WTC11 (cell line): Measurements from ENCODE around the gene GADD45GIP1. TPM values are rescaled to one million over a fixed set of nuclear protein-coding genes. Genes with fewer than 3 reads are reported as not detected.
"Not testable (repeated sequence)": the region's sequence is repeated elsewhere in the genome, so short reads cannot be mapped to it uniquely, and the experiment has no call there.

Experiments used
- ATAC-seq: fragments of 200-7000 bp; cut with Tn5 transposase; 2 replicates; pipeline ENCODE4 v1.10.0; 2021; ENCODE audit warnings: mild to moderate bottlenecking, moderate library complexity
- CTCF ChIA-PET: fragments of 300-600 bp; sonication (Branson Sonifier 250); formaldehyde crosslinking; loops from one replicate; lab custom pipeline; 2021; ENCODE audit warnings: antibody characterized with exemption; lab: Charles Lee
- POLR2A ChIA-PET: fragments of 350-600 bp; sonication (Branson Sonifier 250); formaldehyde crosslinking; loops from one replicate; lab custom pipeline; 2021; ENCODE audit warnings: antibody characterized with exemption; lab: Charles Lee
- DNase-seq: peaks from one replicate; pipeline ENCODE4 v3.0.0; 2021; ENCODE audit warnings: low spot score
- H3K27ac Mint-ChIP-seq: 2 replicates; pipeline ENCODE4 v1.8.0; 2021; ENCODE audit warnings: mixed read lengths
- H3K27me3 Mint-ChIP-seq: 2 replicates; pipeline ENCODE4 v1.8.0; 2021; ENCODE audit warnings: low read depth, mild to moderate bottlenecking, moderate library complexity, mixed read lengths
- H3K36me3 Mint-ChIP-seq: 2 replicates; pipeline ENCODE4 v1.8.0; 2021; ENCODE audit warnings: mixed read lengths
- H3K4me1 Mint-ChIP-seq: 2 replicates; pipeline ENCODE4 v1.8.0; 2022; ENCODE audit warnings: mixed read lengths
- H3K4me3 Mint-ChIP-seq: 2 replicates; pipeline ENCODE4 v1.8.0; 2021; ENCODE audit warnings: mild to moderate bottlenecking, moderate library complexity, mixed read lengths
- H3K9me3 Mint-ChIP-seq: 2 replicates; pipeline ENCODE4 v1.8.0; 2021; ENCODE audit warnings: mixed read lengths
- AR ChIP-seq: fragments of 250-450 bp; sonication (Bioruptor Pico); IDR thresholded peaks from 2 replicates; pipeline ENCODE4 v1.9.0; 2021; ENCODE audit warnings: mild to moderate bottlenecking
- ARID4B ChIP-seq: sonication (generic); formaldehyde crosslinking; IDR thresholded peaks from 2 replicates; pipeline ENCODE4 v1.8.0; 2023; ENCODE audit warnings: missing genetic modification reagents, mild to moderate bottlenecking, borderline replicate concordance
- ATF1 ChIP-seq: sonication (generic); formaldehyde crosslinking; IDR thresholded peaks from 2 replicates; pipeline ENCODE4 v1.8.1; 2023; ENCODE audit warnings: mild to moderate bottlenecking, moderate library complexity, missing genetic modification reagents
- ATF2 ChIP-seq: sonication (generic); formaldehyde crosslinking; IDR thresholded peaks from 2 replicates; pipeline ENCODE4 v1.8.1; 2022; ENCODE audit warnings: low read depth, missing genetic modification reagents, borderline replicate concordance
- CTCF ChIP-seq: fragments of 200-600 bp; IDR thresholded peaks from 2 replicates; pipeline ENCODE4 v1.8.0; 2022; ENCODE audit warnings: antibody characterized with exemption
- ETV6 ChIP-seq: sonication (generic); formaldehyde crosslinking; IDR thresholded peaks from 2 replicates; pipeline ENCODE4 v1.8.1; 2022; ENCODE audit warnings: mild to moderate bottlenecking, missing genetic modification reagents
- GTF2I ChIP-seq: fragments of 250-450 bp; sonication (Bioruptor Pico); conservative IDR thresholded peaks from 2 replicates; pipeline ENCODE4 v1.4.0; 2021; ENCODE audit warnings: mild to moderate bottlenecking
- NR1H2 ChIP-seq: sonication (generic); formaldehyde crosslinking; IDR thresholded peaks from 2 replicates; pipeline ENCODE4 v1.9.0; 2021; ENCODE audit warnings: mild to moderate bottlenecking, moderate library complexity, missing genetic modification reagents
- OVOL2 ChIP-seq: fragments of 250-450 bp; sonication (Bioruptor Pico); IDR thresholded peaks from 2 replicates; pipeline ENCODE4 v1.9.0; 2021; ENCODE audit warnings: mild to moderate bottlenecking, borderline replicate concordance
- SOX15 ChIP-seq: fragments of 250-450 bp; sonication (Bioruptor Pico); IDR thresholded peaks from 2 replicates; pipeline ENCODE4 v1.9.0; 2021; ENCODE audit warnings: mild to moderate bottlenecking
- SP1 ChIP-seq: sonication (generic); formaldehyde crosslinking; conservative IDR thresholded peaks from 2 replicates; pipeline ENCODE4 v1.8.1; 2022; ENCODE audit warnings: missing genetic modification reagents
- USF2 ChIP-seq: sonication (generic); formaldehyde crosslinking; IDR thresholded peaks from 2 replicates; pipeline ENCODE4 v1.8.1; 2023; ENCODE audit warnings: mild to moderate bottlenecking, missing genetic modification reagents, moderate library complexity
- ZNF219 ChIP-seq: sonication (generic); formaldehyde crosslinking; IDR thresholded peaks from 2 replicates; pipeline ENCODE4 v1.8.0; 2023; ENCODE audit warnings: missing genetic modification reagents, mild to moderate bottlenecking, borderline replicate concordance
- ZSCAN18 ChIP-seq: fragments of 250-450 bp; sonication (Bioruptor Pico); IDR thresholded peaks from 2 replicates; pipeline ENCODE4 v2.1.2; 2022; ENCODE audit warnings: mild to moderate bottlenecking, moderate library complexity
- total RNA-seq: library from RNA; stranded (reverse); gene quantifications from 3 replicates; pipeline ENCODE4 v1.2.3, GENCODE V29; 2021

The GADD45GIP1 gene
- total RNA-seq, 1 experiment from 2014 or later = 54.4 TPM

GRCh38 chr19:12957389-12957952 lies 448 bp upstream of the GADD45GIP1 start:
- DNase-seq, H3K9me3 Mint-ChIP-seq, H3K27me3 Mint-ChIP-seq, ATAC-seq: not testable (repeated sequence)
- H3K27ac Mint-ChIP-seq = peak overlapping the region; percentile 89
- POLR2A ChIA-PET = interaction anchor here (1.2 kb wide), 1 partner anchor 11 kb away, joined by 3 read pairs; the partner anchor contains the start of gene RAD23A
- CTCF ChIA-PET = interaction anchor here (5.4 kb wide), 1 partner anchor 8 kb away, joined by 57 read pairs; no protein-coding TSS in a partner anchor
- H3K4me1 Mint-ChIP-seq = peaks cover 25% of the 10 kb centered on the region
- TF ChIP-seq GTF2I (CRISPR knock-in tag) = peak; percentile 66; the same call in 1 of the 2 replicates
- peaks cover 11% of the 10 kb centered on the region for H3K36me3 Mint-ChIP-seq
- H3K4me3 Mint-ChIP-seq = peak overlapping the region; percentile 81

- H3K4me3 Mint-ChIP-seq = peak overlapping the region; percentile 90
- TF ChIP-seq SP1 (CRISPR knock-in tag) = no peak
- no peak for TF ChIP-seq ZNF219
- TF ChIP-seq ARID4B (CRISPR knock-in tag) = no peak
- TF ChIP-seq USF2 (CRISPR knock-in tag) = no peak
- no peak for TF ChIP-seq ATF2 (CRISPR knock-in tag)
- no peak for TF ChIP-seq CTCF
- no peak for TF ChIP-seq ZSCAN18 (CRISPR knock-in tag)
- no peak for TF ChIP-seq AR (CRISPR knock-in tag)
- TF ChIP-seq OVOL2 = no peak
- no peak for TF ChIP-seq ETV6 (CRISPR knock-in tag)
- TF ChIP-seq NR1H2 (CRISPR knock-in tag) = no peak
- TF ChIP-seq SOX15 (CRISPR knock-in tag) = no peak
- TF ChIP-seq ATF1 (CRISPR knock-in tag) = no peak
- ChIA-PET POLR2A (interaction anchor here (0.6 to 2.6 kb wide), 3 partner anchors 9 to 62 kb away, joined by 3 to 10 read pairs (median 6); partner anchors contain the start of gene RAD23A), CTCF (interaction anchor here (0.6 to 5.4 kb wide), 4 partner anchors 9 to 163 kb away, joined by 3 to 57 read pairs (median 4); no protein-coding TSS in a partner anchor)
- peaks cover 2% of the 10 kb centered on the region; the same call in 1 of the 2 replicates for H3K27me3 Mint-ChIP-seq
- H3K36me3 Mint-ChIP-seq = peaks cover 24% of the 10 kb centered on the region
- H3K27ac Mint-ChIP-seq = peak overlapping the region; percentile 55
- H3K9me3 Mint-ChIP-seq = peaks cover 3% of the 10 kb centered on the region
- peaks cover 26% of the 10 kb centered on the region for H3K4me1 Mint-ChIP-seq
- ATAC-seq (no peak), DNase-seq (no peak)
Measured at GRCh38 chr19:12955996-12956395, 1.0 kb downstream of the GADD45GIP1 start.

GRCh38 chr19:12955575-12955974 lies 1.4 kb downstream of the GADD45GIP1 start:
- H3K9me3 Mint-ChIP-seq, ATAC-seq, H3K27me3 Mint-ChIP-seq, DNase-seq: not testable (repeated sequence)
- peaks cover 26% of the 10 kb centered on the region for H3K4me1 Mint-ChIP-seq
- peak overlapping the region; percentile 90 for H3K4me3 Mint-ChIP-seq
- H3K36me3 Mint-ChIP-seq = peaks cover 28% of the 10 kb centered on the region
- CTCF ChIA-PET = interaction anchor here (0.6 to 5.4 kb wide), 5 partner anchors 10 to 163 kb away, joined by 3 to 57 read pairs (median 4); no protein-coding TSS in a partner anchor
- POLR2A ChIA-PET = interaction anchor here (2.6 kb wide), 1 partner anchor 9 kb away, joined by 10 read pairs; the partner anchor contains the start of gene RAD23A
- H3K27ac Mint-ChIP-seq = peak overlapping the region; percentile 94
